Dedifferentiated amniotic fluid mesenchymal stem cell (primary cell): ENCODE measurements around the gene MN1.
A peak's percentile ranks its signal among the peaks of the same experiment; 100 is the strongest.

ENCODE experiments used
- DNase-seq: peaks from one replicate; pipeline ENCODE4 v3.0.0-alpha.2; 2016; ENCODE audit errors: extremely low spot score

Gene MN1

GRCh38 chr22:27800250-27801201, 1.0 kb downstream of the MN1 start:
- no peak for DNase-seq

GRCh38 chr22:27799827-27800249, 1.7 kb downstream of the MN1 start:
- no peak for DNase-seq

- no peak for DNase-seq
These were observed 2.3 kb downstream of the MN1 start for GRCh38 chr22:27799015-27799826.

GRCh38 chr22:27798511-27799014, 3.0 kb downstream of the MN1 start:
- no peak for DNase-seq

- DNase-seq: no peak
These were observed 3.8 kb downstream of the MN1 start for GRCh38 chr22:27797520-27798391.

GRCh38 chr22:27796829-27797519, 4.6 kb downstream of the MN1 start:
- no peak for DNase-seq

GRCh38 chr22:27795696-27796517, 5.6 kb downstream of the MN1 start:
- no peak for DNase-seq

- no peak for DNase-seq
These were observed 6.5 kb downstream of the MN1 start for GRCh38 chr22:27795053-27795452.

- no peak for DNase-seq
These were observed 7.3 kb downstream of the MN1 start for GRCh38 chr22:27794226-27794625.

GRCh38 chr22:27793576-27793975, 8.0 kb downstream of the MN1 start:
- no peak for DNase-seq

GRCh38 chr22:27792452-27793161, 8.9 kb downstream of the MN1 start:
- DNase-seq: peak; percentile 47

GRCh38 chr22:27791859-27792241, 9.7 kb downstream of the MN1 start:
- no peak for DNase-seq

GRCh38 chr22:27791159-27791858, 10.2 kb downstream of the MN1 start:
- no peak for DNase-seq

- peak; percentile 26 for DNase-seq
These were observed 11.0 kb downstream of the MN1 start for GRCh38 chr22:27790376-27791158.

GRCh38 chr22:27788500-27789288, 12.9 kb downstream of the MN1 start:
- DNase-seq: peak; percentile 35

- DNase-seq: no peak
These were observed 14.6 kb downstream of the MN1 start for GRCh38 chr22:27786965-27787364.

GRCh38 chr22:27786291-27786932, 15.1 kb downstream of the MN1 start:
- DNase-seq: no peak
